Liver (tissue), 9 donors: ENCODE measurements around the gene CCNDBP1. TPM values are rescaled to one million over a fixed set of nuclear protein-coding genes. Genes with fewer than 3 reads are reported as not detected.

Experiments
- DNase-seq: peaks from one replicate; pipeline ENCODE4 v3.0.0-alpha.2; 2017; ENCODE audit warnings: low spot score
- H3K27ac ChIP-seq, 2 donors: one replicate each; pipeline ENCODE4 v1.7.0; 2013; ENCODE audit warnings: inconsistent platforms in 2 of 2, low read length in 2 of 2, control low read depth in 1 of 2, low read depth in 1 of 2, mild to moderate bottlenecking in 1 of 2
- H3K27me3 ChIP-seq, 4 donors: one replicate each; pipeline versions ENCODE4 v1.6.1 to v1.7.0; 2013; ENCODE audit warnings: low read length in 3 of 4, inconsistent platforms in 1 of 4, mild to moderate bottlenecking in 1 of 4, moderate library complexity in 1 of 4; ENCODE audit not compliant: control insufficient read depth in 4 of 4, insufficient read depth in 4 of 4
- H3K36me3 ChIP-seq, 4 donors: one replicate each; pipeline versions ENCODE4 v1.6.1 to v1.7.0; 2013; ENCODE audit warnings: low read length in 3 of 4, mild to moderate bottlenecking in 3 of 4, low read depth in 1 of 4, moderate library complexity in 1 of 4; ENCODE audit not compliant: control insufficient read depth in 4 of 4, insufficient read depth in 3 of 4
- H3K4me1 ChIP-seq, 4 donors: one replicate each; pipeline versions ENCODE4 v1.6.1 to v1.7.0; 2013; ENCODE audit warnings: low read length in 3 of 4, mild to moderate bottlenecking in 3 of 4, moderate library complexity in 1 of 4; ENCODE audit not compliant: control insufficient read depth in 4 of 4, insufficient read depth in 4 of 4
- H3K4me3 ChIP-seq, 3 donors: one replicate each; pipeline versions ENCODE4 v1.6.1 to v1.7.0; 2013; ENCODE audit warnings: low read length in 3 of 3, control low read depth in 1 of 3, low read depth in 1 of 3, mild to moderate bottlenecking in 1 of 3
- H3K9ac ChIP-seq, 2 donors: one replicate each; pipeline ENCODE4 v1.7.0; 2013; ENCODE audit warnings: low read length in 2 of 2, mild to moderate bottlenecking in 2 of 2, moderate library complexity in 2 of 2, control low read depth in 1 of 2, low read depth in 1 of 2
- H3K9me3 ChIP-seq, 4 donors: one replicate each; pipeline versions ENCODE4 v1.6.1 to v1.7.0; 2013; ENCODE audit warnings: low read length in 3 of 4; ENCODE audit not compliant: control insufficient read depth in 4 of 4
- ATF3 ChIP-seq: IDR thresholded peaks from 2 replicates; pipeline ENCODE4 v1.6.1; 2016; ENCODE audit warnings: antibody characterized with exemption
- EGR1 ChIP-seq, 2 donors: IDR thresholded peaks; 2 replicates each; pipeline ENCODE4 v1.6.1; 2016 to 2018; ENCODE audit warnings: antibody characterized with exemption in 2 of 2, low read depth in 2 of 2
- FOXA1 ChIP-seq: IDR thresholded peaks from 2 replicates; pipeline ENCODE4 v1.6.1; 2016; ENCODE audit warnings: antibody characterized with exemption
- GABPA ChIP-seq, 2 donors: IDR thresholded peaks in 1 of 2; conservative IDR thresholded peaks in 1 of 2; 2 replicates each; pipeline ENCODE4 v1.6.1; 2016; ENCODE audit warnings: antibody characterized with exemption in 2 of 2, mild to moderate bottlenecking in 1 of 2, moderate library complexity in 1 of 2
- HNF4A ChIP-seq, 2 donors: conservative IDR thresholded peaks; 2 replicates each; pipeline ENCODE4 v1.6.1; 2016; ENCODE audit warnings: antibody characterized with exemption in 2 of 2, mild to moderate bottlenecking in 2 of 2
- NR2F2 ChIP-seq: IDR thresholded peaks from 2 replicates; pipeline ENCODE4 v1.6.1; 2016; ENCODE audit warnings: antibody characterized with exemption
- SP1 ChIP-seq: IDR thresholded peaks from 2 replicates; pipeline ENCODE4 v1.6.1; 2018; ENCODE audit warnings: antibody characterized with exemption, mild to moderate bottlenecking
- WGBS: extraction: QIAGEN DNeasy Blood & Tissue Kit; methylation state at CpG from one replicate; pipeline ENCODE4 v1.1.7; 2013; 5-methylcytosine and 5-hydroxymethylcytosine counted together
- polyA plus RNA-seq, 2 donors: library from polyadenylated mRNA; stranded (reverse) in 1 of 2; unstranded in 1 of 2; fragments of 200-250 nt in 1 of 2; fragments of >200 nt in 1 of 2; fragmentation: Nextera tagmentation in 1 of 2; extraction: Ambion mirVana in 1 of 2; gene quantifications; one replicate each; pipeline versions ENCODE4 v1.2.1 to v1.2.3, GENCODE V29; 2013 to 2015
- total RNA-seq, 2 donors: library from RNA; depleted of rRNA; stranded (reverse); fragments of >200 nt; gene quantifications; one replicate each; pipeline ENCODE4 v1.2.3, GENCODE V29; 2014
- TF ChIP-seq, protein P1 (sequence below): IDR thresholded peaks from 2 replicates; pipeline ENCODE4 v1.6.1; 2016; ENCODE audit warnings: antibody characterized with exemption
- TF ChIP-seq, protein P2 (sequence below): fragments of 150-350 bp; IDR thresholded peaks from 2 replicates; pipeline ENCODE4 v1.5.1; 2017; ENCODE audit warnings: improper control_type of control experiment, low read depth, low read length; ENCODE audit not compliant: missing input control
- TF ChIP-seq, protein P3 (sequence below): IDR thresholded peaks from 2 replicates; pipeline ENCODE4 v1.6.1; 2016; ENCODE audit warnings: antibody characterized with exemption, mild to moderate bottlenecking
- donor health status: healthy.
- donor health status: healthy.
- donor health status: healthy.
- donor health status: healthy.
- donor health status: healthy.

The CCNDBP1 gene
- total and polyA plus RNA-seq, 4 donors = 21.4 to 160 (median 26.4) TPM

DNA sequence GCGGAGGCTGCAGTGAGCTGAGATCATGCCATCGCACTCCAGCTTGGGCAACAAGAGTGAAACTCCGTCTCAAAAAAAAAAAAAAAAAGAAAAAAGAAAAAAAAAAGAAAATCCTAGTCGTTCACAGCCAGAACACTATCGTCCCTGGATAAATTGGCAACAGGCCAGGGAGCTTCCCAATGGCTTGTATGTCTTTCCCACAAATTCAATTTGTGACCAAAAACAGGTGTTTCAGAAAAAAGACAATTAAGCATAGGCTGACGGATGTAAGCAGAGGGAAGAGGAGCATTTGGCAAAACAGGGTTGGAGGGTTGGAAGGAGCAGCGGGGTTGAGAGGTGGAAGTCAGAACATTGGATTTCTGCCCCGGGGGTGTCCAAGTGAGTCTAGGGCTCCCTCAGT, 27.1 kb downstream of the CCNDBP1 start:
- no peak overlapping the region for H3K4me3 ChIP-seq
- H3K4me1 ChIP-seq = no peaks in the 10 kb centered on the region
- H3K27ac ChIP-seq = no peak overlapping the region
- TF ChIP-seq GABPA (IDR thresholded peaks at IDR 0.05 in 1 of 2, conservative IDR thresholded peaks at IDR 0.05 in 1 of 2) (no peak), ATF3 (no peak)
- TF ChIP-seq, protein P1, sequence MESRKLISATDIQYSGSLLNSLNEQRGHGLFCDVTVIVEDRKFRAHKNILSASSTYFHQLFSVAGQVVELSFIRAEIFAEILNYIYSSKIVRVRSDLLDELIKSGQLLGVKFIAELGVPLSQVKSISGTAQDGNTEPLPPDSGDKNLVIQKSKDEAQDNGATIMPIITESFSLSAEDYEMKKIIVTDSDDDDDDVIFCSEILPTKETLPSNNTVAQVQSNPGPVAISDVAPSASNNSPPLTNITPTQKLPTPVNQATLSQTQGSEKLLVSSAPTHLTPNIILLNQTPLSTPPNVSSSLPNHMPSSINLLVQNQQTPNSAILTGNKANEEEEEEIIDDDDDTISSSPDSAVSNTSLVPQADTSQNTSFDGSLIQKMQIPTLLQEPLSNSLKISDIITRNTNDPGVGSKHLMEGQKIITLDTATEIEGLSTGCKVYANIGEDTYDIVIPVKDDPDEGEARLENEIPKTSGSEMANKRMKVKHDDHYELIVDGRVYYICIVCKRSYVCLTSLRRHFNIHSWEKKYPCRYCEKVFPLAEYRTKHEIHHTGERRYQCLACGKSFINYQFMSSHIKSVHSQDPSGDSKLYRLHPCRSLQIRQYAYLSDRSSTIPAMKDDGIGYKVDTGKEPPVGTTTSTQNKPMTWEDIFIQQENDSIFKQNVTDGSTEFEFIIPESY = no peak
- TF ChIP-seq, protein P2, sequence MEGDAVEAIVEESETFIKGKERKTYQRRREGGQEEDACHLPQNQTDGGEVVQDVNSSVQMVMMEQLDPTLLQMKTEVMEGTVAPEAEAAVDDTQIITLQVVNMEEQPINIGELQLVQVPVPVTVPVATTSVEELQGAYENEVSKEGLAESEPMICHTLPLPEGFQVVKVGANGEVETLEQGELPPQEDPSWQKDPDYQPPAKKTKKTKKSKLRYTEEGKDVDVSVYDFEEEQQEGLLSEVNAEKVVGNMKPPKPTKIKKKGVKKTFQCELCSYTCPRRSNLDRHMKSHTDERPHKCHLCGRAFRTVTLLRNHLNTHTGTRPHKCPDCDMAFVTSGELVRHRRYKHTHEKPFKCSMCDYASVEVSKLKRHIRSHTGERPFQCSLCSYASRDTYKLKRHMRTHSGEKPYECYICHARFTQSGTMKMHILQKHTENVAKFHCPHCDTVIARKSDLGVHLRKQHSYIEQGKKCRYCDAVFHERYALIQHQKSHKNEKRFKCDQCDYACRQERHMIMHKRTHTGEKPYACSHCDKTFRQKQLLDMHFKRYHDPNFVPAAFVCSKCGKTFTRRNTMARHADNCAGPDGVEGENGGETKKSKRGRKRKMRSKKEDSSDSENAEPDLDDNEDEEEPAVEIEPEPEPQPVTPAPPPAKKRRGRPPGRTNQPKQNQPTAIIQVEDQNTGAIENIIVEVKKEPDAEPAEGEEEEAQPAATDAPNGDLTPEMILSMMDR = no peak
- TF ChIP-seq, protein P3, sequence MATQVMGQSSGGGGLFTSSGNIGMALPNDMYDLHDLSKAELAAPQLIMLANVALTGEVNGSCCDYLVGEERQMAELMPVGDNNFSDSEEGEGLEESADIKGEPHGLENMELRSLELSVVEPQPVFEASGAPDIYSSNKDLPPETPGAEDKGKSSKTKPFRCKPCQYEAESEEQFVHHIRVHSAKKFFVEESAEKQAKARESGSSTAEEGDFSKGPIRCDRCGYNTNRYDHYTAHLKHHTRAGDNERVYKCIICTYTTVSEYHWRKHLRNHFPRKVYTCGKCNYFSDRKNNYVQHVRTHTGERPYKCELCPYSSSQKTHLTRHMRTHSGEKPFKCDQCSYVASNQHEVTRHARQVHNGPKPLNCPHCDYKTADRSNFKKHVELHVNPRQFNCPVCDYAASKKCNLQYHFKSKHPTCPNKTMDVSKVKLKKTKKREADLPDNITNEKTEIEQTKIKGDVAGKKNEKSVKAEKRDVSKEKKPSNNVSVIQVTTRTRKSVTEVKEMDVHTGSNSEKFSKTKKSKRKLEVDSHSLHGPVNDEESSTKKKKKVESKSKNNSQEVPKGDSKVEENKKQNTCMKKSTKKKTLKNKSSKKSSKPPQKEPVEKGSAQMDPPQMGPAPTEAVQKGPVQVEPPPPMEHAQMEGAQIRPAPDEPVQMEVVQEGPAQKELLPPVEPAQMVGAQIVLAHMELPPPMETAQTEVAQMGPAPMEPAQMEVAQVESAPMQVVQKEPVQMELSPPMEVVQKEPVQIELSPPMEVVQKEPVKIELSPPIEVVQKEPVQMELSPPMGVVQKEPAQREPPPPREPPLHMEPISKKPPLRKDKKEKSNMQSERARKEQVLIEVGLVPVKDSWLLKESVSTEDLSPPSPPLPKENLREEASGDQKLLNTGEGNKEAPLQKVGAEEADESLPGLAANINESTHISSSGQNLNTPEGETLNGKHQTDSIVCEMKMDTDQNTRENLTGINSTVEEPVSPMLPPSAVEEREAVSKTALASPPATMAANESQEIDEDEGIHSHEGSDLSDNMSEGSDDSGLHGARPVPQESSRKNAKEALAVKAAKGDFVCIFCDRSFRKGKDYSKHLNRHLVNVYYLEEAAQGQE = no peak
- no peaks in the 10 kb centered on the region for H3K36me3 ChIP-seq
- peaks cover 0 to 3% (median 0%) of the 10 kb centered on the region in 4 donors for H3K27me3 ChIP-seq
- 82% methylated on average over 8 of the region's 8 CpGs for WGBS
- DNase-seq = no peak
- H3K9ac ChIP-seq = no peak overlapping the region
- H3K9me3 ChIP-seq = no peaks in the 10 kb centered on the region

GRCh38 chr15:43212951-43213350, 27.7 kb downstream of the CCNDBP1 start:
- Histone ChIP-seq H3K4me1 (no peaks in the 10 kb centered on the region), H3K9ac (no peak overlapping the region), H3K36me3 (no peaks in the 10 kb centered on the region), H3K27ac (no peak overlapping the region), H3K27me3 (peaks cover 0 to 3% (median 0%) of the 10 kb centered on the region in 4 donors), H3K9me3 (no peaks in the 10 kb centered on the region), H3K4me3 (no peak overlapping the region)
- TF ChIP-seq NR2F2 (no peak), HNF4A (conservative IDR thresholded peaks at IDR 0.05) (no peak), SP1 (no peak), FOXA1 (no peak), EGR1 (IDR thresholded peaks at IDR 0.05; ENCODE audit: low read depth in 2 of 2) (no peak)
- TF ChIP-seq, protein P2 = no peak
- TF ChIP-seq, protein P1 = no peak
- TF ChIP-seq, protein P3 = no peak
- no peak for DNase-seq
